K562 (cell line): ENCODE measurements around the gene HYAL1.

Experiments
- EP300 ChIP-seq: IDR thresholded peaks from 2 replicates; pipeline ENCODE4 v1.6.1; 2012; ENCODE audit warnings: low read length, improper control_type of control experiment
- MECOM ChIP-seq: fragments of 250-450 bp; sonication (Bioruptor Pico); IDR thresholded peaks from 2 replicates; pipeline ENCODE4 v1.8.0; 2022; ENCODE audit warnings: inconsistent platforms
- SIN3A ChIP-seq, 2 experiments: fragments of 150-350 bp in 1 of 2; IDR thresholded peaks; 2 replicates each; pipeline ENCODE4 v1.6.1; 2011 to 2016; ENCODE audit warnings: borderline replicate concordance in 2 of 2, low read depth in 2 of 2, low read length in 2 of 2, mild to moderate bottlenecking in 2 of 2, moderate library complexity in 2 of 2; ENCODE audit not compliant: control insufficient read depth in 1 of 2
- TF ChIP-seq, protein P1 (sequence below): fragments of 450-650 bp; IDR thresholded peaks from 2 replicates; pipeline ENCODE4 v1.6.1; 2016; ENCODE audit warnings: mild to moderate bottlenecking, moderate library complexity
- TF ChIP-seq, protein P2 (sequence below): IDR thresholded peaks from 2 replicates; pipeline ENCODE4 v1.6.1; 2016; ENCODE audit warnings: missing genetic modification characterization, missing compliant biosample characterization
- TF ChIP-seq, protein P3 (sequence below), 3 experiments: IDR thresholded peaks in 2 of 3; conservative IDR thresholded peaks in 1 of 3; 2 replicates each; pipeline ENCODE4 v1.5.1; 2011 to 2012; ENCODE audit warnings: low read length in 3 of 3, mild to moderate bottlenecking in 3 of 3, control low read depth in 2 of 3, improper control_type of control experiment in 1 of 3, inconsistent platforms in 1 of 3, low read depth in 1 of 3, mixed read lengths in 1 of 3, moderate library complexity in 1 of 3; ENCODE audit not compliant: insufficient read depth in 2 of 3

DNA sequence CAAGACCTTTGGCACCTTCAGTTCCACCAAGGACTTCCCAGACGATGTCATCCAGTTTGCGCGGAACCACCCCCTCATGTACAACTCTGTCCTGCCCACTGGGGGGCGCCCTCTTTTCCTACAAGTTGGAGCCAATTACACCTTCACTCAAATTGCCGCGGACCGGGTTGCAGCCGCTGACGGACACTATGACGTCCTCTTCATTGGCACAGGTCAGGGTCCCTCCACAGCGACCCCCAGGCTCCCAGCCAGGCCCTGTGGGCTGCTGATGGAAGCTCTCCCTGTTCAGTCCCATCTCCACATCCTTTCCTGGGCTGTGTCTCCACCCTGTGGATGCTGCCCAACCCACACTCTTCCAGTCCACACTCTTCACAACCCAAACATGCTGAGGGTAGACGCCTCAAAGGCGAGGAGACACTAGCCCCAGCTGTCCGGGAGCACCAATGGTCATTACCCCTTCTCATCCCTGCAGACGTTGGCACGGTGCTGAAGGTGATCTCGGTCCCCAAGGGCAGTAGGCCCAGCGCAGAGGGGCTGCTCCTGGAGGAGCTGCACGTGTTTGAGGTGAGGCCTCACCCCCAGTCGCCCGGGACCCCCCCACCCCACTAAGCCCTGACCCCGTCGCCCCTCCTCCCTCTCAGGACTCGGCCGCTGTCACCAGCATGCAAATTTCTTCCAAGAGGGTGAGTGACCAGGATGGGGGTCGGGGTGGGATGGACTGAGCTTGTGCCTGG is 28.8 kb downstream of the HYAL1 start:
- TF ChIP-seq SIN3A (IDR thresholded peaks at IDR 0.05; ENCODE audit: borderline replicate concordance in 2 of 2, control insufficient read depth in 1 of 2, low read depth in 2 of 2, low read length in 2 of 2) (no peak), EP300 (no peak), MECOM (CRISPR knock-in tag) (no peak)
- TF ChIP-seq, protein P1, sequence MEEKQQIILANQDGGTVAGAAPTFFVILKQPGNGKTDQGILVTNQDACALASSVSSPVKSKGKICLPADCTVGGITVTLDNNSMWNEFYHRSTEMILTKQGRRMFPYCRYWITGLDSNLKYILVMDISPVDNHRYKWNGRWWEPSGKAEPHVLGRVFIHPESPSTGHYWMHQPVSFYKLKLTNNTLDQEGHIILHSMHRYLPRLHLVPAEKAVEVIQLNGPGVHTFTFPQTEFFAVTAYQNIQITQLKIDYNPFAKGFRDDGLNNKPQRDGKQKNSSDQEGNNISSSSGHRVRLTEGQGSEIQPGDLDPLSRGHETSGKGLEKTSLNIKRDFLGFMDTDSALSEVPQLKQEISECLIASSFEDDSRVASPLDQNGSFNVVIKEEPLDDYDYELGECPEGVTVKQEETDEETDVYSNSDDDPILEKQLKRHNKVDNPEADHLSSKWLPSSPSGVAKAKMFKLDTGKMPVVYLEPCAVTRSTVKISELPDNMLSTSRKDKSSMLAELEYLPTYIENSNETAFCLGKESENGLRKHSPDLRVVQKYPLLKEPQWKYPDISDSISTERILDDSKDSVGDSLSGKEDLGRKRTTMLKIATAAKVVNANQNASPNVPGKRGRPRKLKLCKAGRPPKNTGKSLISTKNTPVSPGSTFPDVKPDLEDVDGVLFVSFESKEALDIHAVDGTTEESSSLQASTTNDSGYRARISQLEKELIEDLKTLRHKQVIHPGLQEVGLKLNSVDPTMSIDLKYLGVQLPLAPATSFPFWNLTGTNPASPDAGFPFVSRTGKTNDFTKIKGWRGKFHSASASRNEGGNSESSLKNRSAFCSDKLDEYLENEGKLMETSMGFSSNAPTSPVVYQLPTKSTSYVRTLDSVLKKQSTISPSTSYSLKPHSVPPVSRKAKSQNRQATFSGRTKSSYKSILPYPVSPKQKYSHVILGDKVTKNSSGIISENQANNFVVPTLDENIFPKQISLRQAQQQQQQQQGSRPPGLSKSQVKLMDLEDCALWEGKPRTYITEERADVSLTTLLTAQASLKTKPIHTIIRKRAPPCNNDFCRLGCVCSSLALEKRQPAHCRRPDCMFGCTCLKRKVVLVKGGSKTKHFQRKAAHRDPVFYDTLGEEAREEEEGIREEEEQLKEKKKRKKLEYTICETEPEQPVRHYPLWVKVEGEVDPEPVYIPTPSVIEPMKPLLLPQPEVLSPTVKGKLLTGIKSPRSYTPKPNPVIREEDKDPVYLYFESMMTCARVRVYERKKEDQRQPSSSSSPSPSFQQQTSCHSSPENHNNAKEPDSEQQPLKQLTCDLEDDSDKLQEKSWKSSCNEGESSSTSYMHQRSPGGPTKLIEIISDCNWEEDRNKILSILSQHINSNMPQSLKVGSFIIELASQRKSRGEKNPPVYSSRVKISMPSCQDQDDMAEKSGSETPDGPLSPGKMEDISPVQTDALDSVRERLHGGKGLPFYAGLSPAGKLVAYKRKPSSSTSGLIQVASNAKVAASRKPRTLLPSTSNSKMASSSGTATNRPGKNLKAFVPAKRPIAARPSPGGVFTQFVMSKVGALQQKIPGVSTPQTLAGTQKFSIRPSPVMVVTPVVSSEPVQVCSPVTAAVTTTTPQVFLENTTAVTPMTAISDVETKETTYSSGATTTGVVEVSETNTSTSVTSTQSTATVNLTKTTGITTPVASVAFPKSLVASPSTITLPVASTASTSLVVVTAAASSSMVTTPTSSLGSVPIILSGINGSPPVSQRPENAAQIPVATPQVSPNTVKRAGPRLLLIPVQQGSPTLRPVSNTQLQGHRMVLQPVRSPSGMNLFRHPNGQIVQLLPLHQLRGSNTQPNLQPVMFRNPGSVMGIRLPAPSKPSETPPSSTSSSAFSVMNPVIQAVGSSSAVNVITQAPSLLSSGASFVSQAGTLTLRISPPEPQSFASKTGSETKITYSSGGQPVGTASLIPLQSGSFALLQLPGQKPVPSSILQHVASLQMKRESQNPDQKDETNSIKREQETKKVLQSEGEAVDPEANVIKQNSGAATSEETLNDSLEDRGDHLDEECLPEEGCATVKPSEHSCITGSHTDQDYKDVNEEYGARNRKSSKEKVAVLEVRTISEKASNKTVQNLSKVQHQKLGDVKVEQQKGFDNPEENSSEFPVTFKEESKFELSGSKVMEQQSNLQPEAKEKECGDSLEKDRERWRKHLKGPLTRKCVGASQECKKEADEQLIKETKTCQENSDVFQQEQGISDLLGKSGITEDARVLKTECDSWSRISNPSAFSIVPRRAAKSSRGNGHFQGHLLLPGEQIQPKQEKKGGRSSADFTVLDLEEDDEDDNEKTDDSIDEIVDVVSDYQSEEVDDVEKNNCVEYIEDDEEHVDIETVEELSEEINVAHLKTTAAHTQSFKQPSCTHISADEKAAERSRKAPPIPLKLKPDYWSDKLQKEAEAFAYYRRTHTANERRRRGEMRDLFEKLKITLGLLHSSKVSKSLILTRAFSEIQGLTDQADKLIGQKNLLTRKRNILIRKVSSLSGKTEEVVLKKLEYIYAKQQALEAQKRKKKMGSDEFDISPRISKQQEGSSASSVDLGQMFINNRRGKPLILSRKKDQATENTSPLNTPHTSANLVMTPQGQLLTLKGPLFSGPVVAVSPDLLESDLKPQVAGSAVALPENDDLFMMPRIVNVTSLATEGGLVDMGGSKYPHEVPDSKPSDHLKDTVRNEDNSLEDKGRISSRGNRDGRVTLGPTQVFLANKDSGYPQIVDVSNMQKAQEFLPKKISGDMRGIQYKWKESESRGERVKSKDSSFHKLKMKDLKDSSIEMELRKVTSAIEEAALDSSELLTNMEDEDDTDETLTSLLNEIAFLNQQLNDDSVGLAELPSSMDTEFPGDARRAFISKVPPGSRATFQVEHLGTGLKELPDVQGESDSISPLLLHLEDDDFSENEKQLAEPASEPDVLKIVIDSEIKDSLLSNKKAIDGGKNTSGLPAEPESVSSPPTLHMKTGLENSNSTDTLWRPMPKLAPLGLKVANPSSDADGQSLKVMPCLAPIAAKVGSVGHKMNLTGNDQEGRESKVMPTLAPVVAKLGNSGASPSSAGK = no peak
- TF ChIP-seq, protein P2, sequence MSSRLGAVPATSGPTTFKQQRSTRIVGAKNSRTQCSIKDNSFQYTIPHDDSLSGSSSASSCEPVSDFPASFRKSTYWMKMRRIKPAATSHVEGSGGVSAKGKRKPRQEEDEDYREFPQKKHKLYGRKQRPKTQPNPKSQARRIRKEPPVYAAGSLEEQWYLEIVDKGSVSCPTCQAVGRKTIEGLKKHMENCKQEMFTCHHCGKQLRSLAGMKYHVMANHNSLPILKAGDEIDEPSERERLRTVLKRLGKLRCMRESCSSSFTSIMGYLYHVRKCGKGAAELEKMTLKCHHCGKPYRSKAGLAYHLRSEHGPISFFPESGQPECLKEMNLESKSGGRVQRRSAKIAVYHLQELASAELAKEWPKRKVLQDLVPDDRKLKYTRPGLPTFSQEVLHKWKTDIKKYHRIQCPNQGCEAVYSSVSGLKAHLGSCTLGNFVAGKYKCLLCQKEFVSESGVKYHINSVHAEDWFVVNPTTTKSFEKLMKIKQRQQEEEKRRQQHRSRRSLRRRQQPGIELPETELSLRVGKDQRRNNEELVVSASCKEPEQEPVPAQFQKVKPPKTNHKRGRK (tag) = no peak
- TF ChIP-seq, protein P3, sequence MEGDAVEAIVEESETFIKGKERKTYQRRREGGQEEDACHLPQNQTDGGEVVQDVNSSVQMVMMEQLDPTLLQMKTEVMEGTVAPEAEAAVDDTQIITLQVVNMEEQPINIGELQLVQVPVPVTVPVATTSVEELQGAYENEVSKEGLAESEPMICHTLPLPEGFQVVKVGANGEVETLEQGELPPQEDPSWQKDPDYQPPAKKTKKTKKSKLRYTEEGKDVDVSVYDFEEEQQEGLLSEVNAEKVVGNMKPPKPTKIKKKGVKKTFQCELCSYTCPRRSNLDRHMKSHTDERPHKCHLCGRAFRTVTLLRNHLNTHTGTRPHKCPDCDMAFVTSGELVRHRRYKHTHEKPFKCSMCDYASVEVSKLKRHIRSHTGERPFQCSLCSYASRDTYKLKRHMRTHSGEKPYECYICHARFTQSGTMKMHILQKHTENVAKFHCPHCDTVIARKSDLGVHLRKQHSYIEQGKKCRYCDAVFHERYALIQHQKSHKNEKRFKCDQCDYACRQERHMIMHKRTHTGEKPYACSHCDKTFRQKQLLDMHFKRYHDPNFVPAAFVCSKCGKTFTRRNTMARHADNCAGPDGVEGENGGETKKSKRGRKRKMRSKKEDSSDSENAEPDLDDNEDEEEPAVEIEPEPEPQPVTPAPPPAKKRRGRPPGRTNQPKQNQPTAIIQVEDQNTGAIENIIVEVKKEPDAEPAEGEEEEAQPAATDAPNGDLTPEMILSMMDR (IDR thresholded peaks at IDR 0.05 in 2 of 3, conservative IDR thresholded peaks at IDR 0.05 in 1 of 3; ENCODE audit: insufficient read depth in 2 of 3, low read depth in 1 of 3, low read length in 3 of 3) = peak; percentile 64 to 92 (median 85)
